Measurements from ENCODE around the gene SDC1.

- TF ChIP-seq, protein P1, sequence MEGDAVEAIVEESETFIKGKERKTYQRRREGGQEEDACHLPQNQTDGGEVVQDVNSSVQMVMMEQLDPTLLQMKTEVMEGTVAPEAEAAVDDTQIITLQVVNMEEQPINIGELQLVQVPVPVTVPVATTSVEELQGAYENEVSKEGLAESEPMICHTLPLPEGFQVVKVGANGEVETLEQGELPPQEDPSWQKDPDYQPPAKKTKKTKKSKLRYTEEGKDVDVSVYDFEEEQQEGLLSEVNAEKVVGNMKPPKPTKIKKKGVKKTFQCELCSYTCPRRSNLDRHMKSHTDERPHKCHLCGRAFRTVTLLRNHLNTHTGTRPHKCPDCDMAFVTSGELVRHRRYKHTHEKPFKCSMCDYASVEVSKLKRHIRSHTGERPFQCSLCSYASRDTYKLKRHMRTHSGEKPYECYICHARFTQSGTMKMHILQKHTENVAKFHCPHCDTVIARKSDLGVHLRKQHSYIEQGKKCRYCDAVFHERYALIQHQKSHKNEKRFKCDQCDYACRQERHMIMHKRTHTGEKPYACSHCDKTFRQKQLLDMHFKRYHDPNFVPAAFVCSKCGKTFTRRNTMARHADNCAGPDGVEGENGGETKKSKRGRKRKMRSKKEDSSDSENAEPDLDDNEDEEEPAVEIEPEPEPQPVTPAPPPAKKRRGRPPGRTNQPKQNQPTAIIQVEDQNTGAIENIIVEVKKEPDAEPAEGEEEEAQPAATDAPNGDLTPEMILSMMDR (IDR thresholded peaks at IDR 0.05; ENCODE audit: borderline replicate concordance, extremely low read depth, low read length, poor library complexity, severe bottlenecking): no peak
- TF ChIP-seq EZH2 (IDR thresholded peaks at IDR 0.05; ENCODE audit: borderline replicate concordance, low read depth, low read length, severe bottlenecking): no peak
These were observed 593 bp upstream of the SDC1 start for GRCh38 chr2:20225294-20226151.
